ENCODE data around the gene SLC6A11.

SLC6A11 gene

DNA sequence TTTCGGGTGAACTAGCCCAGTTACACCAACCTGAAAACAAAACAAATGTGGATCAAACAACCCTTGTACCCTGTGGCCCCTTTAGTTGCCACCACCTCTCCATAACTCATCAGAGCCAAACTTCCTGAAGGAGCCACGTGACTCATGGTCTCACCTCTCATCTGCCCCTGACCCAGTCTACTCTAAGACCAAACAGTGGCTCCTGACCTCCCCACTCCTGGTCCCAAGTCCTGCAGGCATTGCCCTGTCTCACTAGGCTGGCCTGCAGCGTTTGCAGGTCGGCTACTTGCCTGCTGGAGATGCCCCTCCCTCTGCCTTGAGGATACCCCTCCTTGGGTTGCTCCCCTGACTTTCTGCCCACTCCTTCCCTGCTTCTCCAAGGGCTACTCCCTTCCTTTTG, 23.1 kb downstream of the SLC6A11 start:
- TF ChIP-seq, protein P1, sequence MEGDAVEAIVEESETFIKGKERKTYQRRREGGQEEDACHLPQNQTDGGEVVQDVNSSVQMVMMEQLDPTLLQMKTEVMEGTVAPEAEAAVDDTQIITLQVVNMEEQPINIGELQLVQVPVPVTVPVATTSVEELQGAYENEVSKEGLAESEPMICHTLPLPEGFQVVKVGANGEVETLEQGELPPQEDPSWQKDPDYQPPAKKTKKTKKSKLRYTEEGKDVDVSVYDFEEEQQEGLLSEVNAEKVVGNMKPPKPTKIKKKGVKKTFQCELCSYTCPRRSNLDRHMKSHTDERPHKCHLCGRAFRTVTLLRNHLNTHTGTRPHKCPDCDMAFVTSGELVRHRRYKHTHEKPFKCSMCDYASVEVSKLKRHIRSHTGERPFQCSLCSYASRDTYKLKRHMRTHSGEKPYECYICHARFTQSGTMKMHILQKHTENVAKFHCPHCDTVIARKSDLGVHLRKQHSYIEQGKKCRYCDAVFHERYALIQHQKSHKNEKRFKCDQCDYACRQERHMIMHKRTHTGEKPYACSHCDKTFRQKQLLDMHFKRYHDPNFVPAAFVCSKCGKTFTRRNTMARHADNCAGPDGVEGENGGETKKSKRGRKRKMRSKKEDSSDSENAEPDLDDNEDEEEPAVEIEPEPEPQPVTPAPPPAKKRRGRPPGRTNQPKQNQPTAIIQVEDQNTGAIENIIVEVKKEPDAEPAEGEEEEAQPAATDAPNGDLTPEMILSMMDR (conservative IDR thresholded peaks at IDR 0.05; ENCODE audit: low read length): no peak
- DNase-seq (ENCODE audit: low read depth): no peak

DNA sequence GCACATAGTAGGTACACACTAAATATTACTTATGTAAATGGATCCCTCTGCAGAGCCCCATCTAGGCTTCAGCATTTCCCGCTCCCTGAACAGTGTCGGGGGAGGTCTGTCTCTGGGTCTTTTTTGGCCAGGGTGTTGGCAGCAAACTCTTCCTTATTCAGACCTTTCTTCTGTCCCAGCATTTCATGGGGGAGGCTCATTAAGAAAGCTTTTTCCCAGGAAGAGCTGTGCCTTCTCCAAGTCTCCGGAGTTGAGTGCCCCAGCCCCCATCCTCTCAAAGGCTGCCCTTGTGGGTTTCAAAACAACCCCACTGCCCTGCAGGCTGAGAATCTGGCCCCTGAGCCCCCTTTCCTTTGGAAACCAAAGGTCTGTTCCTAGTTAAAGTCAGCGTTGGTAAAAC, 25.1 kb downstream of the SLC6A11 start:
- H3K4me3 ChIP-seq (ENCODE audit: low read length): no peak overlapping the region
- TF ChIP-seq, protein P1 (conservative IDR thresholded peaks at IDR 0.05; ENCODE audit: low read length): no peak
- DNase-seq (ENCODE audit: low read depth): no peak

More for the DNA sequence above, 23.1 kb downstream of the SLC6A11 start:
- no peak overlapping the region for H3K4me3 ChIP-seq (ENCODE audit: low read length)

DNA sequence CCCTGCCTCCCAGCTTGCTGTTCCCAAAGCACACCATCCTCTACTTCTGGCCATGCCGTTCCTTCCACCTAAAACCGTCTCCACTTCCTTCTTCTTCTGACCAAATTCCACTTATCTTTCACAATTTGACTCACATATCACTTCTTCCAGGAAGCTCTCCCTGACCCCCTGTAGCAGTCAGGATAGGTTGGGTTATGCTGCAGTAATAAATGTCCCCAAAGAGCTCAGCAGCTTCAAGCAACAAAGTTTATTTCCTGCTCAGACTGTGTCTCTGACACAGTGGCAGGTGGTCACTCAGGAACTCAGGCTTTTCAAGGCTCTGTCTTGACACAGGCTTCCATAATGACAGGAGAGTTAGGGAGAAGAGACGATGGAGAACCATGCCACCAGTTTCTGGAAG, 27.4 kb downstream of the SLC6A11 start:
- TF ChIP-seq, protein P1 (conservative IDR thresholded peaks at IDR 0.05; ENCODE audit: low read length): no peak
- H3K4me3 ChIP-seq (ENCODE audit: low read length): no peak overlapping the region

DNA sequence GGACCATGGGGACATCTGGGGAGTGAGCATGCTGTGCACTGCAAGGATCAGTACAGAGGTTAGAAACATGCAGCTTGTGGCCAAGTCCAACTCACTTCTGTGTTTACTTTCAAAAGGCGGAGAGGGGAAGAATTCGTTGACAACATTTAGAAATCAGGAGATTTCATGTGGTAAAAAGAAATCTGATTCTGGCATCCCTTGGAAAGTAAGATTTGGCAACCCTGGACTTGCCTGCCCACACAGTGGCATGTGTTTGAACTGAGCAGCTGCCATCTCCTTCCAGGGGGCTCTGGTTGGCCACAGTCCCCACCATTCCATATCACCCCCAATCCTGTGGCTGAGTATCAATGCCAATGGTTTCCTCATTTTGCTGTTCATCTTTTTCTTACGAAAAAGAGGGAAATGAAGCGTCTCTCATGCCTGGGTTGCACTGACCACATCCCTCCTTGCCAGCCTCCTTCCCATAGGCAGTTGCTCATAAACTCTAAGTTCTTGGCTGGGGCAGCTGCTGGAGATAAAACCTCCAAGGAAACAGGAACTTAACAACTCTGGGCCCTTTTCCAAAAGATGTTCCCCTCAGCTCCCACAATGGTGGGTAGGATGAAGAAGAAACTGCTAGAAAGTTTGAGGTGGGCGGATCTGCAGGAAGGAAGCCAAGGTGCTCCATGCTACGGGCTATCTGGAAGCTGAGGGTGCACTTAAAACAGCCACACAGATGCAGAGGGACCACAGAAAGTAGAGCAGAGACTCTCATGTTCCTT, 29.2 kb downstream of the SLC6A11 start:
- H3K4me3 ChIP-seq (ENCODE audit: low read length): no peak overlapping the region
- no peak for DNase-seq (ENCODE audit: low read depth)
- TF ChIP-seq, protein P1 (conservative IDR thresholded peaks at IDR 0.05; ENCODE audit: low read length): no peak

More for the DNA sequence above, 27.4 kb downstream of the SLC6A11 start:
- no peak for DNase-seq (ENCODE audit: low read depth)

DNA sequence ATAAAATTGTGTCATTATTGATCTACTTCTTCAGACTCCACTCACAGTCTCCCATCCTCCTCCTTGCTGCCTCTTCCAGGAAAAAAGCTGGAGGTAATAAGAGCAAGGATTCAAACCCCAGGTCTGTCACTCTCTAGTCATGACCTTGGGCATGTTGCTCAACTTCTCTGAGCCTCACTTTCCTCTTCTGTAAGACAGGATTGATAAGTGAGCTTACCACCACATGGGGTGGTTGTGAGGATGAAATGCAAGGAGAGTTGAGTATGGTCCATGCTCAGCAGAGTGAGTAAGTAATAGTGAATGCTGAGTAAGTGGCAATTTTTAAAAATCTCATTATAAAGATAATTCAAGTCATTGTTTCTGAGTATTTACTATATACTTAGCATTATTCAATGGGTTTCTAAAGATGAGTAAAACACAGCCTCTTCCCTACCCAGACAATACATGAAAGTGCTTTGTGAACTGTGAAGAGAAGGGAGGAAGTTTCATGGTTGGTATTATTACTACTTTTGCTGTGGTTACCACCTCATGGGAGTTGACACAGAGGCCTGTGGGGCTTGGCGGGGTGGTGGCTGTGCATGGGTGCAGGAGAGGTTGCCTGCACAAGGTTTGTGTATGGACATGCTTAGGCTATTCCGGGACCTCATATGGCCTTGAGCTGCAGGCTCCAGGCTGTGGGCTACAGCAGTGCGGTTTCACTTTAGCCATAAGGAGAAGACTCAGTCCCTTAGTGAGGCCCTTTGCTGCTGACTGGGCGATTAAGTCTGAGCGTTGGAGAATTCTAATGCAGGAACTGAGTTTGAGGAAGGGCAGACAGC, 30.0 kb downstream of the SLC6A11 start:
- TF ChIP-seq, protein P1 (conservative IDR thresholded peaks at IDR 0.05; ENCODE audit: low read length): no peak
- no peak for DNase-seq (ENCODE audit: low read depth)
- H3K4me3 ChIP-seq (ENCODE audit: low read length): no peak overlapping the region

DNA sequence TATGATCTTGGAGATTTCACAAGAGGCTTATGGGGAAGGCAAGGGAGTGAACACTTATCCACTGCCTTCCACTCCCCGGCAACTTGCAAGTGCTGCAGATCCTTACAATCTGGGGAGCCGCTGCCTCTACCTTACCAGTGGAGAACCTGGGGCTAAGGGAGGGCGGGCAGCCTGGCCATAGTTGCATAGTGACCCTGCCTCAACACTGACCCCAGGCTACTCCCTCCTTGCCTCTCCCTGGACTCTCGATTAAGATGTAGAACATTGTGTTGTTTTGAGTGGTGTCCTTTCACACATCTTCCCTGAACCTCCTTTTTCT, 30.6 kb downstream of the SLC6A11 start:
- TF ChIP-seq, protein P1 (conservative IDR thresholded peaks at IDR 0.05; ENCODE audit: low read length): no peak
- no peak overlapping the region for H3K4me3 ChIP-seq (ENCODE audit: low read length)
- DNase-seq (ENCODE audit: low read depth): no peak

DNA sequence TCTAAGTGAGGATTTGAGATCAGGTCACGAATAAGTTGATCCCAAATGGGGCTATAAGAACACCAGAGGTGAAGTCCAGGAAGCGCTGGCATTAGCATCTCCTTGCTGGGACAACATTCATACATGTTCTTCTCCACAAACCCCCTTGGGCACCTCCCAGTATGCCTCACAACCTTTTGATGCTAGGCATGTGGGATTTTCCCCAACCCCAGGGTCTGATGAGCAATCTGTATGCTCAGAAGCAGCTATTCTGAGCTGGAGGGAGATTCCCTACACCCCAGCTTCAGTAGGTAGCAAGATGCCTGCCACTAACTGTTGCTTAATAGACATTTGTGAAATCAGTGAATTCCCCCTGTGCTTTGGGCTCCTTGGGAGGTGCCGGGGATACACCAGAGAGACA, 32.2 kb downstream of the SLC6A11 start:
- no peak for DNase-seq (ENCODE audit: low read depth)
- TF ChIP-seq, protein P1 (conservative IDR thresholded peaks at IDR 0.05; ENCODE audit: low read length): no peak
- no peak overlapping the region for H3K4me3 ChIP-seq (ENCODE audit: low read length)

Data from AG10803 (cell line).